ENCODE data around the gene EEFSEC. TPM values are rescaled to one million over a fixed set of nuclear protein-coding genes. Genes with fewer than 3 reads are reported as not detected.

EEFSEC gene
- total and polyA plus RNA-seq, 2 experiments from 2014 or later = 10.1 to 16.2 TPM

DNA sequence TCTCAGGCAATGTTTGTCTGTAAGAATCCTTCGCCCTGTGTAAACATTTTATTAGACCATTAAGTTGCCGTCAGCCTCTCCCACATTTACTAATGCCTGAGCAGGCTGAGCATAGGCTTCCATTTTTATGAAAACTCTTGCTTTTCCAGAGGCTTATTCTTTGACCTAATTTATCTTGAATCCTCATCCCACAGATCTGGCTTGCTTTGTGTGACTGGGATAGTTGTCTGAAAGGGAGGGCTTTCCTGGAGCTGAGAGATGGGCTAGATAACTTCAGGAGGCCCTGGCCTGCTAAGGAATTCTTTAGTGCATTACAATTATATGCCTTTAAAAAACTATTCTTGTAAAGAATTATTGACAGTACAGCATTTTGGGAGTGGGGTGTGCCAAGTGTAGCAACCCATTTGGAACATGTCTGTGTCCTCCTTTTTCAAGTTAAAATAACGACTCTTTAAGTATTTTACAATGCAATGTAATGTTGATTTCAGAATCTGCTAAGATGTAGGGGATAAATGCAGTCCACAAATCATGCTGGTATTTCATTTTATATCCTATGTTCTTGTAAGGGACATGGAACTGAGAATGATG lies 52.4 kb downstream of the EEFSEC start:
- no peak overlapping the region for H2AFZ ChIP-seq
- TF ChIP-seq ZNF331 (CRISPR knock-in tag; IDR thresholded peaks at IDR 0.05; ENCODE audit: low read depth) = no peak
- no peaks in the 10 kb centered on the region for H3K36me3 Mint-ChIP-seq (ENCODE audit: low read depth)
- H3K36me3 ChIP-seq (ENCODE audit: insufficient read depth) = no peaks in the 10 kb centered on the region
- H3F3A ChIP-seq (replicated peaks; ENCODE audit: low read depth) = no peaks in the 10 kb centered on the region
- no peaks in the 10 kb centered on the region for H3K9me3 Mint-ChIP-seq
- H3K4me1 Mint-ChIP-seq = peaks cover 28% of the 10 kb centered on the region
- no peaks in the 10 kb centered on the region for H3K79me2 ChIP-seq (replicated peaks; ENCODE audit: insufficient read depth)
- 0 out of 2 replicates have a peak overlapping the region, but pooled peaks have one; percentile 10 for H3K4me2 ChIP-seq
- peak overlapping the region; percentile 2; the same call in 1 of the 2 replicates for H3K27ac Mint-ChIP-seq
- H3K4me3 Mint-ChIP-seq = no peak overlapping the region
- no peaks in the 10 kb centered on the region for H3K27me3 ChIP-seq (ENCODE audit: insufficient read depth)
- H3K27ac ChIP-seq (ENCODE audit: low read depth) = no peak overlapping the region
- ATAC-seq (no peak), DNase-seq (ENCODE audit: low spot score) (no peak)
- H3K4me3 ChIP-seq = no peak overlapping the region
- H4K20me1 ChIP-seq (replicated peaks; ENCODE audit: insufficient read depth) = no peaks in the 10 kb centered on the region
- peaks cover 26% of the 10 kb centered on the region for H3K4me1 ChIP-seq (ENCODE audit: insufficient read depth)
- H3K9me2 ChIP-seq (ENCODE audit: insufficient read depth) = no peaks in the 10 kb centered on the region; the same call in 1 of the 2 replicates
- no peaks in the 10 kb centered on the region for H3K27me3 Mint-ChIP-seq (ENCODE audit: insufficient read depth, low read depth, poor library complexity)

DNA sequence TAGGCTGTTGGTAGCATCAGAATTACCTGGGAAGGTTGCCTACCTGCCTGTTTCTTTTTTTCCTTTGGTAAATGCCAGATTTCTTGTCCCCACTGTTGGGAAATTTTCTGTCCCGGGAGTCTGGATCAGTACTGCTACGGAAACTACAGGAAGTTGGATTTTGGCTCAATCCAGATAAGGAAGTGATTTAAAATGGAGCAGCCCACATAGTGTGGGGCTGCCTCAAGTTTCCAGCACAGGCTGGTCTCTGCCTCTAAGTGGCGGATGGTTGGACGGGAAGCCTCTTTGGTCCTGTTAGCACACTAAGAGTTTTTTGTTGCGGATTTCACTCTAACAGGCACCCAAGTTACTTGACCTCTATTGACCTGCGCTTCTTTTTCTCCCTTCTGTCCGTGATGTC lies 54.7 kb downstream of the EEFSEC start:
- Histone ChIP-seq H3K27me3 (ENCODE audit: insufficient read depth) (no peaks in the 10 kb centered on the region), H3K36me3 (ENCODE audit: insufficient read depth) (no peaks in the 10 kb centered on the region), H3K4me2 (no peak overlapping the region), H3K9me2 (ENCODE audit: insufficient read depth) (no peaks in the 10 kb centered on the region; the same call in 1 of the 2 replicates), H3K4me3 (no peak overlapping the region), H4K20me1 (replicated peaks; ENCODE audit: insufficient read depth) (no peaks in the 10 kb centered on the region), H2AFZ (no peak overlapping the region), H3K27ac (ENCODE audit: low read depth) (no peak overlapping the region), H3F3A (replicated peaks; ENCODE audit: low read depth) (no peaks in the 10 kb centered on the region), H3K4me1 (ENCODE audit: insufficient read depth) (peaks cover 26% of the 10 kb centered on the region), H3K79me2 (replicated peaks; ENCODE audit: insufficient read depth) (no peaks in the 10 kb centered on the region)
- H3K4me1 Mint-ChIP-seq = peaks cover 28% of the 10 kb centered on the region
- H3K27ac Mint-ChIP-seq = no peak overlapping the region
- ATAC-seq (no peak), DNase-seq (ENCODE audit: low spot score) (no peak)
- no peaks in the 10 kb centered on the region for H3K9me3 Mint-ChIP-seq
- H3K36me3 Mint-ChIP-seq (ENCODE audit: low read depth) = no peaks in the 10 kb centered on the region
- H3K27me3 Mint-ChIP-seq (ENCODE audit: insufficient read depth, low read depth, poor library complexity) = peaks cover 4% of the 10 kb centered on the region
- H3K4me3 Mint-ChIP-seq = no peak overlapping the region
- TF ChIP-seq CREB1 (CRISPR knock-in tag; IDR thresholded peaks at IDR 0.05; ENCODE audit: low read depth) = 0 out of 2 replicates have a peak, but pooled peaks have one; percentile 9
- no peak for TF ChIP-seq EZH2phosphoT487 (IDR thresholded peaks at IDR 0.05; ENCODE audit: unreplicated experiment)

DNA sequence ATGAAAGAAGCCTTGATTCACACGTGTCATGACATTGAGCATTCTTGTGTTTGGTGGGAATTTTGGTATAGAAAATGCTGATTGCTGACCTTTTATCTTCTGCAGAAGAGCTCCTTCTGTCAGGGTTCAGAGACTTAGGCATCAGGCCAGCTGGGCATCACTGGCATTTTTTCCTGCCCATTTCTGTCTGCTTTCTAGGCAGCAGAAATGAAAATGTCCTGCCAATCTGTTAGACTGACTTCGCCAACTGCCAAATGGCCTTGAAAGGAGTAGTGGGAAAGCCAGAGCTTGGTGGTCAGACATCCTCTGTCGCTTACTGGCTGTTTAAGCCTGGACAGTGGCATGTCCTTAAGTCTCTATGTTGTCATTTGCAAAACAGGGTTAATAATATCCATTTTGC lies 57.4 kb downstream of the EEFSEC start:
- Histone ChIP-seq H3K9me2 (ENCODE audit: insufficient read depth) (no peaks in the 10 kb centered on the region; the same call in 1 of the 2 replicates), H4K20me1 (replicated peaks; ENCODE audit: insufficient read depth) (no peaks in the 10 kb centered on the region), H3K4me3 (no peak overlapping the region), H3K4me1 (ENCODE audit: insufficient read depth) (peaks cover 21% of the 10 kb centered on the region), H3K79me2 (replicated peaks; ENCODE audit: insufficient read depth) (no peaks in the 10 kb centered on the region), H3K4me2 (no peak overlapping the region), H3K27me3 (ENCODE audit: insufficient read depth) (no peaks in the 10 kb centered on the region), H3K27ac (ENCODE audit: low read depth) (no peak overlapping the region), H3K36me3 (ENCODE audit: insufficient read depth) (no peaks in the 10 kb centered on the region), H2AFZ (no peak overlapping the region), H3F3A (replicated peaks; ENCODE audit: low read depth) (no peaks in the 10 kb centered on the region)
- H3K27ac Mint-ChIP-seq = no peak overlapping the region
- no peak for ATAC-seq
- peaks cover 20% of the 10 kb centered on the region for H3K4me1 Mint-ChIP-seq
- H3K9me3 Mint-ChIP-seq = no peaks in the 10 kb centered on the region
- H3K36me3 Mint-ChIP-seq (ENCODE audit: low read depth) = no peaks in the 10 kb centered on the region
- peaks cover 4% of the 10 kb centered on the region for H3K27me3 Mint-ChIP-seq (ENCODE audit: insufficient read depth, low read depth, poor library complexity)
- TF ChIP-seq, protein P1, sequence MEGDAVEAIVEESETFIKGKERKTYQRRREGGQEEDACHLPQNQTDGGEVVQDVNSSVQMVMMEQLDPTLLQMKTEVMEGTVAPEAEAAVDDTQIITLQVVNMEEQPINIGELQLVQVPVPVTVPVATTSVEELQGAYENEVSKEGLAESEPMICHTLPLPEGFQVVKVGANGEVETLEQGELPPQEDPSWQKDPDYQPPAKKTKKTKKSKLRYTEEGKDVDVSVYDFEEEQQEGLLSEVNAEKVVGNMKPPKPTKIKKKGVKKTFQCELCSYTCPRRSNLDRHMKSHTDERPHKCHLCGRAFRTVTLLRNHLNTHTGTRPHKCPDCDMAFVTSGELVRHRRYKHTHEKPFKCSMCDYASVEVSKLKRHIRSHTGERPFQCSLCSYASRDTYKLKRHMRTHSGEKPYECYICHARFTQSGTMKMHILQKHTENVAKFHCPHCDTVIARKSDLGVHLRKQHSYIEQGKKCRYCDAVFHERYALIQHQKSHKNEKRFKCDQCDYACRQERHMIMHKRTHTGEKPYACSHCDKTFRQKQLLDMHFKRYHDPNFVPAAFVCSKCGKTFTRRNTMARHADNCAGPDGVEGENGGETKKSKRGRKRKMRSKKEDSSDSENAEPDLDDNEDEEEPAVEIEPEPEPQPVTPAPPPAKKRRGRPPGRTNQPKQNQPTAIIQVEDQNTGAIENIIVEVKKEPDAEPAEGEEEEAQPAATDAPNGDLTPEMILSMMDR (conservative IDR thresholded peaks at IDR 0.05; ENCODE audit: low read depth in 2 of 2) = no peak
- TF ChIP-seq, protein P2, sequence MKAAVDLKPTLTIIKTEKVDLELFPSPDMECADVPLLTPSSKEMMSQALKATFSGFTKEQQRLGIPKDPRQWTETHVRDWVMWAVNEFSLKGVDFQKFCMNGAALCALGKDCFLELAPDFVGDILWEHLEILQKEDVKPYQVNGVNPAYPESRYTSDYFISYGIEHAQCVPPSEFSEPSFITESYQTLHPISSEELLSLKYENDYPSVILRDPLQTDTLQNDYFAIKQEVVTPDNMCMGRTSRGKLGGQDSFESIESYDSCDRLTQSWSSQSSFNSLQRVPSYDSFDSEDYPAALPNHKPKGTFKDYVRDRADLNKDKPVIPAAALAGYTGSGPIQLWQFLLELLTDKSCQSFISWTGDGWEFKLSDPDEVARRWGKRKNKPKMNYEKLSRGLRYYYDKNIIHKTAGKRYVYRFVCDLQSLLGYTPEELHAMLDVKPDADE (IDR thresholded peaks at IDR 0.05) = no peak
- no peak for DNase-seq (ENCODE audit: low spot score)
- H3K4me3 Mint-ChIP-seq = no peak overlapping the region
